Measurements from ENCODE around the gene TAX1BP3.

The TAX1BP3 gene

DNA sequence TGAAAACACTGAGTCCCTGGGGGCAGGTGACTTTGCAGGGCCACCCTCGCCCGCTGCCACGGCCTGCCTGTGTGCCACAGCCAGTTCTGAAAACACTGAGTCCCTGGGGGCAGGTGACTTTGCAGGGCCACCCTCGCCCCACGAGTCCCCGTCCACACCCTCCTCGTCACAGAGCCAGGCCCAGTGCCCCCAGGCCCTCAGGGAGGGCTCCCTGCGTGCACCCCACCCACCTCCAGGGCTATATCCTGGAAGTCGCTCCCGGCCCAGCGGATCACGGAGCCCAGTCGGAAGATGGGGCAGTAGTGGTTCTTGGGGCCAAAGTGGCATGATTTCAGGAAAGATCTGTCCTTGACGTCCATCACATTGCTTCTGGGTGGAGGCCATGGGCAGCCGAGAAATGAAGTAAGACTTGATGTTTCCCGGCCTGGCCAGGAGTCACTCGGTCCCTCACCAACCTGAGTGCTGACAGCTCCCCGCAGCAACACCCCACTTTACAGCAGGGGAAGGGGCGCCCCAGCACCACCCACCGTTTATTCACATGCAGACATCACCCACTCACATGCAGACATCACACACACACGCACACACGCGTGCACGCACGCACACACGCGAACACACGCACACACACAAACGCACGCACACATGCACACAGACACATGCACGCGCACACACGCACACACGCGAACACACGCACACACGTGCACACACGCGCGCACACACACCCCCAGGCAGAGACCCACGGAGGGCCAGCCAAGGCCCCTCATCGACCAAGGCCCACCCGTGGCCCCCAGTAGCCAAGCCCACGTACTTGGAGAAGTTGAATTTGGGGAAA is 21.1 kb upstream of the TAX1BP3 start:
- no peak for DNase-seq
- intact Hi-C loops (cut with DNase I), result no loop called here

DNA sequence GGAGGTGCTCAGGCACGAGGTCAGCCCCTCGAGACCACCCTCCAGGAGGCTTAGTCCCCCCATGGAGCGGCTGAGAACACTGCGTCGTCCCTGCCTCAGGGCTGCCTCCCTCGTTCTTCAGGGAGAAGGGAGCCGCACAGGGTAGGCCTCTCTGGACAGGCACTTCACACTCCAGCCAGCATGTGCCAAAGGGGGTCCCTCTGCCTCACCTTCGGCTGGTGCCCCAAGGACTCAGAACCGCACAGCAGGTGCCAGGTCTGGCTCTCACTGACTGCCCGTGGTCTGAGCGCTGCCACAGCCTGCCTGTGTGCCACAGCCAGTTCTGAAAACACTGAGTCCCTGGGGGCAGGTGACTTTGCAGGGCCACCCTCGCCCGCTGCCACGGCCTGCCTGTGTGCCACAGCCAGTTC is 20.5 kb upstream of the TAX1BP3 start:
- intact Hi-C loops (cut with DNase I), result no loop called here
- DNase-seq, result no peak

DNA sequence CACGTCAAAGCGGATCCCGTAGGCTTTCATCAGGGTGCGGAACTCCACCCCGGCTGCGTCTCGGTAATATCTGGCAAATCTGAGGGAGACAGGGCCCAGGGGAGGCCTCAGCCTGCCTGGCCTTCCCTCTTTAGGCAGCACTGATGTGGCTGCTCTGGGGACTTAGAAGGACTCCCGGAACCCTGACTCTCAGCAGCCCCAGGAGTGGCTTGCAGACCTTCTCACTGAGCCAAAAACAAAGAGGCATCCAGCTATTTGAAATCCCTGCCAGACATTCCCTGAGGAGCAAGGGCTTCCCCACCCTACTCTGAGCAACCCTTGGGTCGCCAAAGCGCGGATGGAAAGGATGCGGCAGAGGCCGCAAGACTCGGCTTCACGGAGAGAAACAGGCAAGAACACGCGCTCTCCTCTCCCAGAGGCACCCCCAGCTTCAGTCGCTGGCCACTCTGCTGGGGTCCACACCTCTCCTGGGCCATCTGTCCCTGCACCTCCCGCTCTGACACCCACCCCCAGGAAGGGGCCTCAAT is 19.7 kb upstream of the TAX1BP3 start:
- DNase-seq, result peak in 12 of 42 donors; percentile 20 to 76 (median 42)
- intact Hi-C loops (cut with DNase I), result no loop called here

DNA sequence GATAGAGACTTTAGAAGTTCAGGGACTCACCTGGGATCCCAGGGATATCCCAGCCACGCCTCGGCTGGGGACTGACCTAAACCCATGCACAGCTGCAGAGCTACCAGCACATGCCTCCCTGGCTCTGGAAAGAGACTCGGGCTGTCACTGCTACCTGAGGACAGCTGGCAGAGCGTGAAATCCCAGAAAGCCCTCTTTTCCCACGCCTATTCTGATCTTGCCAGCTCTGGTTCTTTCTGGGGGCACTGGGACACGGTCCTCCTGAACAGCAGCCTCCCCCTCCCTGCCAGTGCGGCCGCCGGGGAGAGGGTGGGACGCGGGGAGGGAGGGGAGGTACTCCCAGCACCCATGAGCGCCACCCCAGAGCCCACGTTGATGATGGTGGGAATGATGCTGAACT is 16.8 kb upstream of the TAX1BP3 start:
- DNase-seq, result no peak

DNA sequence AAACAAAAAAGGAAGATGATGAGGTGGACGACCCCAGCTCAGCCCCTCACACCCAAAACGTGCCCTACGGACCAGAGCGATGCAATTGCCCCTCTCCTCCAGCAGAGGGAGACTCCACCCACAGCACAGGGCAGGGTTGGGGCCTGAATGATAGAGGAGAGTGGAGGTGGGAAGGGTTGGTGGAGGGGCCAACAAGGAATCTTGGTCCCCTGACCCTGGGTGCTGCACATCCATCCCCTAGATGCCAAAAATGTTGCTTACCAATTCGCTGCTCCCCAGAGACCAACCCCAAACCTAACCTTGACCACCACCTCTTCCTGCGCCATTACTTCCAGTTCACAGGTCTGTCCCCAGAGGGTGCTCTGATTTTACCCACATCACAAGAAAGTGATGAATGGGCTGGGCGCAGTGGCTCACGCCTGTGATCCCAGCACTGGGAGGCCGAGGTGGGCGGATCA is 14.7 kb upstream of the TAX1BP3 start:
- intact Hi-C loops (cut with DNase I), result no loop called here

More for the DNA sequence above, 16.8 kb upstream of the TAX1BP3 start:
- intact Hi-C loops (cut with DNase I), result no loop called here

DNA sequence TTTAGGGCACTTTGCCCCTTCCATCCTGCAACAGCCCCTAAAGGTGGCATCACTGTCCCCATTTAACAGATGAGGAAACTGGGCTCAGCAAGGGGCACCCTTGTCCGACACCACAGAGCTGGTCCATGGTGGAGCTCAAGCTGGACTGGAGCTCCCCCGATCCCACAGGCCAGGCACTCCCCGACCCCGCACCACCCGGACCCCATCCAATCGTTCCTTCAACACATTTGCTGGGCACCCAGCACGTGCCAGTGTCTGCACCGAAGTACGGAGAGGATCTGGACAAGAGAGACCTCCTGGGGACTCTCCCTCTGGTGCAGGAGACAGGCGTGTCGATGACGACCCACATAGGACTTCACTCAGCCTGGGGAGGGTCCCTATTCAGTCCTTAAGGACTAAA is 13.7 kb upstream of the TAX1BP3 start:
- no peak for DNase-seq
- intact Hi-C loops (cut with DNase I), result no loop called here

More for the DNA sequence above, 14.7 kb upstream of the TAX1BP3 start:
- DNase-seq, result peak in 10 of 42 donors; percentile 32 to 72 (median 45)

DNA sequence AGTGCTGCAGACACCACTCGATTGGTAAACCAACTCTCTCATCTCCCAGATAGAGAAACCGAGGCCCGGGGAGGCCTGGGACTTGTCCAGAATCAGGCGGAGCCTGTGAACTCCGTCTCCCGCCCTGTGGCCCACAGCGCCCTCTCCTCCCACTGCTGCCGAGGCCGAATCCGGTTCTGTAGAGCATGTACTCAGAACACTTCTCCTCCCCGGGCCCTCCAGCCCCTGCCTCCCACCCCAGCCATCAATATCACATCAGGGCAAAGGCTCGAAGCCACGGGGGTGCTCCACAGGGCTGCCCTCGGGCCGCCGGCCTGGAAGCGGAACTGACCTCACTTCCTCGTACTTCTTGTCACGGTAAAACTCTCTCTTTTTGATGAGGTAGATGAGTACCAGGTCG is 13.2 kb upstream of the TAX1BP3 start:
- intact Hi-C loops (cut with DNase I), result no loop called here
- no peak for DNase-seq

DNA sequence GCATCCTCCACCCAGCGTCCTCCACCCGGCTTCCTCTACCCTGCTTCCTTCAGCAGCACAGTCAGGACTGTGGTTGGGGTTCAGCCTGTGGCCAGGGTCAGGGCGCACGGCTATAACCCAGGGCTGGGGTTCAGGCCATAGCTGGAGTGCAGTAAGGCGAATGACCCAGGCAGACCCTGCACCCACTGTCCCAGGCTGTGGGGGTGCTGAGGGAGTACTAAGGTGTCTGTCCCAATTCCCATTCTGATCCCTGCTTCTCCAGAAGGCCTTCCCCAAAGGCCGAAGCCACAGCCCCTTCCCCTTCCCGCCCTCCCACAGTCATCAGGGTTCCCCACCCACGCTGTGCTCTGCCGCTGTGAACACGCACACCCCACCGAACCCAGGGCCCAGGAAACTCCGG is 12.7 kb upstream of the TAX1BP3 start:
- intact Hi-C loops (cut with DNase I), result no loop called here
- DNase-seq, result peak in 1 of 42 donors; percentile 18

DNA sequence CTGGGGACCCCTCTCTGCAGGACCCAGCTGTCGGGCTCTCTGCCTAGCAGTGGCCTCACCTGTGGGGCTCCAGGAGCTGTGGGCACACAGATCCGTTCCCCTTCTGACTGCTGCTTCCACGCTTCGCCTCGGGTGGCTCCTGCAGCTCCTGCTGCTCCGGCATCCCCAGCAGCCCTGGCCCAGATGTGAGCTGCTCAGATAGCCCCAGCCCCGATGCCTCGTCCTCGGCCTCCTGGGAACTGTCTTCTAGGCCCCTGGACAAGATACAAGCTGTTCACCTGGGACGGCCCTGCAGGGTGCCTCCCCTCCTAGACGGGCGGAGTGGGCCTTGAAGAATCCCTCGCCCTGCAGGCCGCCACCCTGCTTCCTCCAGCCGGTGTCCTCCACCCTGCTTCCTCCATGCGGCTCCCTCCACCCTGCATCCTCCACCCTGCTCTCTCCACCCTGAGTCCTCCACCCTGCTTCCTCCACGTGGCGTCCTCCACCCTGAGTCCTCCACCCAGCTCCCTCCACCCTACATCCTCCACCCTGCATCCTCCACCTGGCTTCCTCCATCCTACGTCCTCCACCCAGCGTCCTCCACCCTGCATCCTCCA is 11.3 kb upstream of the TAX1BP3 start:
- DNase-seq, result no peak
- intact Hi-C loops (cut with DNase I), result no loop called here

DNA sequence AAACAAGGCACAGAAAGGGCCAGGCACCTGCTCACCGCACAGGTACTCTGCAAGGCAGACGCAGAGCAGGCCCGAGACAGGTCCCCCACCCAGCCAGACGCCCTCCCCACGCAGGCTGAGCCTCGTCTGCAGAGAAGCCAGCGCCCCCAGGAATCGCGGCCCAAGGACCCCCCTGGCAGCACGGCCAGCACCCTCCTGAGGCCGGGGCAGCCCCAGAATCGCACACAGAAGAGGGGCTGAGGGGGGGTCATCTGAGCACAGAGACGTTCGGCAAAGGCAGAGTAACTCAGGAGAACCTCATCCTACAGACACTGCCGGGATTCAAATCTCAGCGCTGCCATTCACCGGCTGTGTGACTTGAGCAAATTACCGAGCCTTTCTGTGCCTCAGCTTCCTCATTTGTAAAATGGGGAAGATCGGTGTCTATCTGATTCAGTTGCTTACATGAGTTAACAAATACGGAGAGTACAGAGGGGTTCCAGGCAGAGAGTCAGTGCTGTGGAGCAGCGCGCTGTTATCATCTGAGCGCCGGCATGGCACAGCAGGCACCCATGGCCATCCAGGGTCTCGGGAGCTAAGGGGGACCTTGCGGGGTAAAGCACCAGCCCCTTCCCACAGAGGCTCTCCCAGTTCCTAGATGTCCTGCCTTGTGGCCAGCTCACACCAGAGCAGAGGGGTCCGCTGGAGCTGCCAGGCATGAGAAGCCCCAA is 10.6 kb upstream of the TAX1BP3 start:
- DNase-seq, result no peak
- intact Hi-C loops (cut with DNase I), result no loop called here

DNA sequence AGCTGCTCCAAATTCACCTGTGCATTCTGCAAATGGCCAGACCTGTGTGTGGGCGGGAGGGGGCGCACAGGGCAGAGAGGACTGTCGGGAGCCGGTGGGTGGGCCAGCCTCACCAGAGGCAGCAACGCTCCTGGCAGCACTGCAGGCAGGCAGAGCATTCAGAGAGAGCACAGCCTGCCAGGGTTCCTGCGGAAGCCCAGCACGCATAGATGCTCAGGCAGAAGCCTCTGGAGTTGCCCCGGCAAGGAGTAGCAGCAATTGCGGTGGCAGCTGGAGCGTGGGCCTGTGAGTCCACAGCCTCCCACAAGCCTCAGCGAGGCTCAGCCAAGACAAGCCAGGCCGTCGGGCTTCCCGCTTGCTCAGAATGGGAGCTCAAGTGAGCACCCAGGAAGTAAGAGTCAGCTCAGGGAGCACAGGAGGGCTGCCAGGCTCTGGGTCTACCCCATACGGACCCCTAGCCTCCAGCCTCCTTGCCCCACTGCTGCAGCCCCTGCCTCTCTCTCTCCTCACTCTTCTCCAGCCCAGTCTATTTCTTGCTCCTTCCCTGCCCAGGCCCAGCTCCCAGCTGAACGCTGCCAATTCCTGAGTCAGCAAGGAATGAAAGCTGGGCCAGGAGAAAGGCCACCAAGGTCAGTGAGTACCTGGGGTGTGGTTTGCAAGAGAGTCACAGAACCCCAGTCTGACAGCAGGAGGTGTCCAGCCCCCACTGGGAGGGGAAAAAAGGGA is 9.9 kb upstream of the TAX1BP3 start:
- peak in 8 of 42 donors; percentile 38 to 68 (median 54) for DNase-seq
- intact Hi-C loops (cut with DNase I), result no loop called here

DNA sequence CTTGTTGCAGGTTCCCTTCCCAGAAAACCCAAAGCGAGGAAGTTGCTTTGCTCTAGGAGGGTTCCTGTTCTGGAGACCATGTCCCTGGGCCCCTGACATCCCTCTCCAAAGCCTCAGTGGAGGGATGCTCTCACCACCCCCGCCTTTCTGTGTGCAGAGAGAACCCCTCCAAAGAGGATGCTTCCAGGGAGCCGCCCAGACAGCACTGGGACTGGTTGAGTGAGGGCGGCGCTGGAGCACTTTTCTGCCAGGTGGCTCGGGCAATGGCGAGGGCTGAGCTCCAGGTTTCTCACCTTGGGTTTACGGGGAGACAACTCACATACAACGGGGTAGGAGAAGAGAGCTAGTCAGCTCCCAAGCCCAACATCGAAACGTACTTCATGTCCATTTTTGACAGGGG is 7.5 kb upstream of the TAX1BP3 start:
- intact Hi-C loops (cut with DNase I), result no loop called here

DNA sequence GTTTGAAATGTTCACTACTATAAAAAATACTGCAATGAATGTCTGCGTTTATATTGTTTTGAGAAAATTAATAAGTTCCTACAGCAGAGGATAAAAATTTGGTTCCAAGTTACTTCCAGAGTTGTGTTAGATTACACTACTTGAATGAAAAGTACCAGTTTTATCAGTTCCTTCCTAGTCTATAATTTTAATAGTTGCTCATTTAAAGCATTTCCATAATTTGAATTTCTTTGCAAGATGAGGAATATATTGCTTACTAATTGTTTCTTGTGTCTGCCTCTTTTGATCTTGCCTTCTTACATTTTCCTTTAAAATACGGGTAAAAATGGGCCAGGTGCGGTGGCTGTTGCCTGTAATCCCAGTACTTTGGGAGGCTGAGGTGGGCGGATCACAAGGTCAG is 4.2 kb upstream of the TAX1BP3 start:
- DNase-seq, result no peak
- intact Hi-C loops (cut with DNase I), result no loop called here

More for the DNA sequence above, 7.5 kb upstream of the TAX1BP3 start:
- DNase-seq, result no peak

DNA sequence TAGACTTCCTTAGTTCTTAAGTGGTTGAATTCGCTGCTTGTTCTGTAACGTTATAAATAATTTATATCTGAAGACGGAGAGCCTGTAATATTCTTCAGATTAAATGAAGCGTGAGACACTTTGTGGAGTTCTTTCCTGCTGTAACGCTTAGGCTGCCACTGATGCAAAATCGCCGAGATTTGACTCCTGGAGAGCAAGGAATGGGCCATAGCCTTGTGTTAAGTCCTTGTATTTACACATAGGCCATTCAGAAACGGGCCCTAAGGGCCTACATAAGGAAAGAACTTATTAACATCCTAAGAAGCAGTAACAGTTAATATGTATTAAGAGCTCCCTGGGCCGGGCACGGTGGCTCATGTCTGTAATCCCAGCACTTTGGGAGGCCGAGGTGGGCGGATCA is 1.2 kb upstream of the TAX1BP3 start:
- no peak for DNase-seq
- intact Hi-C loops (cut with DNase I), result loop anchor here (10.0 kb wide), 2 partner anchors 135 to 625 kb away; no protein-coding TSS in a partner anchor

DNA sequence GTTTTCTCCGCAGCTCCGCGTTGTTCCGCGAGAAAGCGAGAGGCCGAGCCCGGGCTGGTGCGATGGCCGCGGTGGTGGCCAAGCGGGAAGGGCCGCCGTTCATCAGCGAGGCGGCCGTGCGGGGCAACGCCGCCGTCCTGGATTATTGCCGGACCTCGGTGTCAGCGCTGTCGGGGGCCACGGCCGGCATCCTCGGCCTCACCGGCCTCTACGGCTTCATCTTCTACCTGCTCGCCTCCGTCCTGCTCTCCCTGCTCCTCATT is 638 bp upstream of the TAX1BP3 start:
- DNase-seq, result no peak
- intact Hi-C loops (cut with DNase I), result loop anchor here (10.0 kb wide), 2 partner anchors 134 to 624 kb away; no protein-coding TSS in a partner anchor

DNA sequence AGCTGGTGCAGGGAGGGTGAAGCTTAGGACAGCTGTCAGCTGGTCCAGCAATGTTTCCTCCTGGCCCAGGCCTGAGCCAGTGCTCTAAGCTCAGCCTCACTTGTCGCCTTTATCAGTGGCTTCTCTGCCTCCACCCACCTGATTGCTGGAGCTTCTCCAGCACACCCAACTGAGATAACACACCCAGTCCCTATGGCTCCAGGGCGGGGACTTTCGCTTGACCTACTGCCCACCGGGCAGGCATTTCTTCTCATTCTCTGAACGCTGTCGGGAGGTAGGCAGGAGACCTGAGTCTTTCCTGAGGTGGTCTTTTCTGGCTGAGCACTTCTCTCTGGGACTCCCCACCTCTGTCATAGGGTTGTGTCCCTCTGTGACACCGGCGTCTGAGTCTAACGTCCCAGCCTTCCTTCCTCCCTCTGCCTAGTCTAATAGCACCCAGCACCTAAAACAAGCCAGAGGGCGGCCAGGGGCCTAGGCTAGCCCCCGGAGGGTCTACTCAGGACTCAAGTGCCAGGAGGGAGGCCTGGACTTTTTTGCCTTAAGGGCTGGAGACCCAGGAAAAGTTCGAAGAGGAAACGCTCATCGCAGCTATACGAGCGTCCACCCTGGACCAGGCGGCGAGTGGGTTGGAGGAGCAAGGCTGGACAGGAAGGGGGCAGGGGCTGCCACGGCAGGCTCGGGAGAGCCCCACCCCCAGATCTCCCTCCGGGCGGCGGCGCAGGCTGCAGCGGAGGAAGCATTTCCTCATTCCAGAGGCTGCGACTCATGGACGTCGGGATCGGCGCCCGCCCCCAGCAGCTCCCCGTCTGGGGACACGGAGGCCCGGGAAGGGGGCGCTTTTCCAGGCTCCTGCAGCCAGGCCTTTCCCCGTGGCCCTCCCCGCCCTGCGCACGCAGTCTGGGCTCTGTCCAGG is 756 bp downstream of the TAX1BP3 start:
- intact Hi-C loops (cut with DNase I), result loop anchor here (10.0 kb wide), 2 partner anchors 133 to 623 kb away; no protein-coding TSS in a partner anchor
- DNase-seq, result peak; percentile 28 to 85 (median 66)

DNA sequence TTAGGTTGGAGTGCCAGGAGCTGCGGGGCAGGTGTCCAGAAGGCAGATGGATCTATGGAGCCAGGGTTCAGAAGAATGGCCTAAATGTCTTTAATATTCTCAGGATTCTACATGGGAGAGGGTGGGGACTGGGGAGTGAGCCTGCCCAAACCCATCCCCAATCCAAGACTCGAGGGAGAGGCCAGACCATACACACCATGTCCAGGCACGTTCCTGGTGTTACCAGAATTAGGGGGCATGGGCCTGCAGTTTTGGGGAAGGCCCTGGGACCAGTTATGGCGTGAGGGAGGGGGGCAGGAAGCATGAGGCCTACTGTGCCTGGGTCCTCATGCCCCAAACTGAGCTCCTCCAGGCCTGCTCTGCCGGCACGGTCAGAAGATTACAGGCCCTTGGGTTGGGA is 1.9 kb downstream of the TAX1BP3 start:
- intact Hi-C loops (cut with DNase I), result loop anchor here (10.0 kb wide), 2 partner anchors 132 to 622 kb away; no protein-coding TSS in a partner anchor
- no peak for DNase-seq

DNA sequence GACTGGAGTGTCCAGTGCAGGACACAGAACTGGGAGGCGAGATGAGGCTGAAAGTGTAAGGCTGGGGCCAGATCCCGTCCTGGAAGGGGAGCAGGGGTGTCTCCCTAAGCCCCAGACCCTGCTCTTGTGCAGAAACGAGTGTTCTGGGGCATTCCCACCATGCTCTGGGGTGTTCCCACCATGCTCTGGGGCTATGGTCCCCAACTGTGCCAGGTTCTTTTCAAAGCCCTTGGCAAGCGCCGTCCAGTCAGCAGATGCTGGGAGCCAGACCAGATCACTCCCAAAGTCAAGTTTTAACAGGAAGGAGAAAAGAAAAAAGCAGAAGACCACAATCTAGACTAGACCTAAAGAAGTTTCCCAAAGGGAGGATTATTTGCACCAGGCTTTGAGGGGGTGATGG is 2.5 kb downstream of the TAX1BP3 start:
- intact Hi-C loops (cut with DNase I), result loop anchor here (10.0 kb wide), 2 partner anchors 131 to 621 kb away; no protein-coding TSS in a partner anchor
- peak in 33 of 42 donors; percentile 18 to 79 (median 56) for DNase-seq

Data from head of caudate nucleus (tissue), 42 donors.